GM12891 (cell line): ENCODE data around the gene FAM234B.

Experiments
- POLR2A ChIP-seq: IDR thresholded peaks from 2 replicates; pipeline ENCODE4 v1.6.1; 2011; ENCODE audit warnings: low read depth, low read length, control low read depth
- POLR2AphosphoS5 ChIP-seq: IDR thresholded peaks from 2 replicates; pipeline ENCODE4 v1.6.1; 2011; ENCODE audit warnings: low read depth, low read length, control low read depth
- POU2F2 ChIP-seq: IDR thresholded peaks from 2 replicates; pipeline ENCODE4 v1.6.1; 2011; ENCODE audit warnings: low read depth, mild to moderate bottlenecking, control low read depth, low read length, moderate library complexity
- SPI1 ChIP-seq: IDR thresholded peaks from 2 replicates; pipeline ENCODE4 v1.6.1; 2011; ENCODE audit warnings: low read depth, low read length, control low read depth
- TAF1 ChIP-seq: IDR thresholded peaks from 2 replicates; pipeline ENCODE4 v1.6.1; 2011; ENCODE audit warnings: low read depth, low read length, control low read depth

DNA sequence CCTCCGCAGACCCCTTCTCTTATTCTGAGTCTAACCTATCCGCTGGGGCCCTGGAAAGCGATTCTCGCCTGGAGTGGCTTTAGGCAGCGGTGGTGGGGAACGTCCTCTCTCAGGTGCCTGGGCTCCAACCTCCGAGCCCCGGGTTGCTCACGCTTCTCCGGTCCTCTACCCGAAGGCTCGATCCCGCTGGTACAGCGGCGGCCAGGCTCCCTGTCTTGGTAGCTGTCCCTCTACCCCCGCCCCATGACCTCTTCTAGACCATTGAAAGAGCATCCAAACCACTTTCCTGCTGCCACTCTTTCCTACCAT lies 43.6 kb upstream of the FAM234B start:
- TF ChIP-seq POLR2A = no peak
- TF ChIP-seq TAF1 = no peak
- no peak for TF ChIP-seq POLR2AphosphoS5
- TF ChIP-seq SPI1 = no peak
- no peak for TF ChIP-seq POU2F2
